Lower leg skin (tissue), 4 donors: ENCODE results near the gene TRIP4. TPM values are rescaled to one million over a fixed set of nuclear protein-coding genes. Genes with fewer than 3 reads are reported as not detected.

Experiments
- DNase-seq, 2 donors: peaks; one replicate each; pipeline ENCODE4 v3.0.0-alpha.2; 2019; ENCODE audit warnings: low spot score in 2 of 2
- H3K4me3 ChIP-seq: fragments of 200-600 bp; sonication (generic); 2 replicates; pipeline ENCODE4 v1.5.1; 2017; ENCODE audit warnings: mild to moderate bottlenecking, low read depth; ENCODE audit not compliant: poor library complexity, severe bottlenecking
- POLR2A ChIP-seq, 2 donors: fragments of 450-650 bp; IDR thresholded peaks; one replicate each; pipeline ENCODE4 v1.6.1; 2016 to 2017; ENCODE audit warnings: antibody characterized with exemption in 2 of 2, mild to moderate bottlenecking in 1 of 2, moderate library complexity in 1 of 2
- WGBS, 2 donors: methylation state at CpG; one replicate each; pipeline ENCODE4 v1.1.5; 2018; 5-methylcytosine and 5-hydroxymethylcytosine counted together
- intact Hi-C: fragments of 100-400 bp; cut with DNase I; formaldehyde crosslinking; loops from one replicate; pipeline ENCODE4 v1.15.0; 2023; ENCODE audit warnings: low total_unique reads
- total RNA-seq, 4 donors: library from RNA; depleted of rRNA; stranded (reverse); fragments of >200 nt; gene quantifications; one replicate each; pipeline ENCODE4 v1.1.0, GENCODE V29; 2016
- TF ChIP-seq, protein P1 (sequence below), 3 donors: fragments of 450-650 bp; IDR thresholded peaks; one replicate each; pipeline ENCODE4 v1.5.1; 2016; ENCODE audit warnings: antibody characterized with exemption in 3 of 3, mild to moderate bottlenecking in 3 of 3, moderate library complexity in 2 of 3

Gene TRIP4
- total RNA-seq, 4 donors from 2014 or later = 9.7 to 13.8 (median 13.1) TPM

DNA sequence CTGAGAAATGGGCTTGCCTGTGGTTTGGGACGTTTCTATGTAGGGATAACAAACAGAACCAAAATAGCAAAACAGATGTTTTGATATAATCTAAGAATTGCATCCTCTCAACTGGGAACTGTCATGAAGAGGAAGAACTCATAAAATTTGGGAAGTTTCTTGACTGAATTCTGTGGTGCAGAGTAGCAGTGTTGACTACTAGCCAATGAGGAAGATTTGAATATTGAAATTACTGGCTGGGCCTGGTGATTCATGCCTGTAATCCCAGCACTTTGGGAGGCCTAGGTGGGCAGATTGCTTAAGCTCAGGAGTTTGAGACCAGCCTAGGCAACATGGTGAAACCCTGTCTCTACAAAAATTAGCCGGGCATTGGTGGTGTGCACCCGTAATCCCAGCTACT is 114.9 kb downstream of the TRIP4 start:
- no peak for DNase-seq
- 57 to 76% methylated on average over 3 of the region's 3 CpGs for WGBS, 2 donors
- no peak overlapping the region for H3K4me3 ChIP-seq
- TF ChIP-seq, protein P1, sequence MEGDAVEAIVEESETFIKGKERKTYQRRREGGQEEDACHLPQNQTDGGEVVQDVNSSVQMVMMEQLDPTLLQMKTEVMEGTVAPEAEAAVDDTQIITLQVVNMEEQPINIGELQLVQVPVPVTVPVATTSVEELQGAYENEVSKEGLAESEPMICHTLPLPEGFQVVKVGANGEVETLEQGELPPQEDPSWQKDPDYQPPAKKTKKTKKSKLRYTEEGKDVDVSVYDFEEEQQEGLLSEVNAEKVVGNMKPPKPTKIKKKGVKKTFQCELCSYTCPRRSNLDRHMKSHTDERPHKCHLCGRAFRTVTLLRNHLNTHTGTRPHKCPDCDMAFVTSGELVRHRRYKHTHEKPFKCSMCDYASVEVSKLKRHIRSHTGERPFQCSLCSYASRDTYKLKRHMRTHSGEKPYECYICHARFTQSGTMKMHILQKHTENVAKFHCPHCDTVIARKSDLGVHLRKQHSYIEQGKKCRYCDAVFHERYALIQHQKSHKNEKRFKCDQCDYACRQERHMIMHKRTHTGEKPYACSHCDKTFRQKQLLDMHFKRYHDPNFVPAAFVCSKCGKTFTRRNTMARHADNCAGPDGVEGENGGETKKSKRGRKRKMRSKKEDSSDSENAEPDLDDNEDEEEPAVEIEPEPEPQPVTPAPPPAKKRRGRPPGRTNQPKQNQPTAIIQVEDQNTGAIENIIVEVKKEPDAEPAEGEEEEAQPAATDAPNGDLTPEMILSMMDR (IDR thresholded peaks at IDR 0.05) = no peak
- TF ChIP-seq POLR2A (IDR thresholded peaks at IDR 0.05) = no peak
- intact Hi-C loops = no loop called here

DNA sequence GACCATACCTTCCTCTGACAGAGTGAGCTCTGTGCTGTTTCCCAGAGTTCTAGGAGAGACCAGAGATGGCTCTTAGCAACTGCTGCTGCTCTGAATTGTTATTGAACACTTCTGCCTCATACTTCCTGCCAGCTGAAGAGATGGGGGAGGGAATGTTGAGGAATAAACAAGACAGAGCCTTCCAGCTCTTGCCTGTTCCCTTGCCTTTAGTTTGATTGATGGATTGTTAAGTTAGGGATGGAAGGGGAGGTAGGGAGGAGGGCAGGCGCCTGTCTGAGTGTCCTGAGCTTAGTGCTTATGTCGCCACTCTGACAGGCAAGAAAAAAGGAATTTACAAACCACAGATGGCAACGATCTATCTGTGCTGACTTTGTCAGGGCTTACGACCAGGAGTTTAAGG is 115.6 kb downstream of the TRIP4 start:
- intact Hi-C loops = no loop called here
- DNase-seq = no peak
- TF ChIP-seq, protein P1 (IDR thresholded peaks at IDR 0.05) = no peak
- no peak for TF ChIP-seq POLR2A (IDR thresholded peaks at IDR 0.05)

DNA sequence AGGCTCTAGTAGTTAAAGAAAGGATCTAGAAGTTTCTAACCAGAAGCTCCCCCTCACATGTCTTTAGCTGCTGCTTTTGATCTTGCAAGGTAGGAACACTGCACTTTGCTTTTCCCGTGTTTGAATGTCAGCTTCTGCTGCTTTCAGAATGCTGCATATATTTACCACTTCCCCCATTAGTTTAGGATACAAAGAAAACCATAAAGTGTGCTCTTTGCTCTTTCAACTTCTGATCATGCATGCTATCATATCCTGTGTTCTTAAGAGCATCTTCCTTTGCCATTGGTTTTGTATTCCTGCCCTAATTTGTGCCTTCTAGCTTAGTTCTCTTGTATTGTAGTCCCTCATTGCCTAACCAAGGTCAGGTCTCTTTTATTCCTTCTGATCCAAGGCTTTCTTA is 116.0 kb downstream of the TRIP4 start:
- intact Hi-C loops = no loop called here
- 34 to 42% methylated on average over 1 of the region's 1 CpG for WGBS, 2 donors

More for the DNA sequence above, 115.6 kb downstream of the TRIP4 start:
- no peak overlapping the region for H3K4me3 ChIP-seq
- 41 to 44% methylated on average over 4 of the region's 4 CpGs for WGBS, 2 donors

More for the DNA sequence above, 116.0 kb downstream of the TRIP4 start:
- TF ChIP-seq POLR2A (IDR thresholded peaks at IDR 0.05) = no peak
- TF ChIP-seq, protein P1 (IDR thresholded peaks at IDR 0.05) = no peak
- no peak for DNase-seq
- H3K4me3 ChIP-seq = no peak overlapping the region

Other genes with a start within 250 kb of the TRIP4 start
- 1 to 10 TPM in 1 of 4 donors, under 1 TPM in 2, not detected in 1; 0.12 to 1.6 (median 0.39) TPM for gene SNX22, start 236.1 kb upstream of the TRIP4 start, total RNA-seq
- 100 to 1,000 TPM; 149 to 195 (median 164) TPM for gene PPIB, start 224.8 kb upstream of the TRIP4 start, total RNA-seq
- 10 to 100 TPM; 11.9 to 16.7 (median 14.1) TPM for gene CSNK1G1, start 31.7 kb upstream of the TRIP4 start, total RNA-seq
- gene PCLAF, start 6.4 kb upstream of the TRIP4 start, total RNA-seq = 1 to 10 TPM in 3 of 4 donors, not detected in 1; 1.2 to 2.2 (median 1.6) TPM
- 10 to 100 TPM; 19.4 to 30.5 (median 21.1) TPM for gene ZNF609, start 72.7 kb downstream of the TRIP4 start, total RNA-seq